ENCODE measurements around the gene MPND.

The MPND gene

DNA sequence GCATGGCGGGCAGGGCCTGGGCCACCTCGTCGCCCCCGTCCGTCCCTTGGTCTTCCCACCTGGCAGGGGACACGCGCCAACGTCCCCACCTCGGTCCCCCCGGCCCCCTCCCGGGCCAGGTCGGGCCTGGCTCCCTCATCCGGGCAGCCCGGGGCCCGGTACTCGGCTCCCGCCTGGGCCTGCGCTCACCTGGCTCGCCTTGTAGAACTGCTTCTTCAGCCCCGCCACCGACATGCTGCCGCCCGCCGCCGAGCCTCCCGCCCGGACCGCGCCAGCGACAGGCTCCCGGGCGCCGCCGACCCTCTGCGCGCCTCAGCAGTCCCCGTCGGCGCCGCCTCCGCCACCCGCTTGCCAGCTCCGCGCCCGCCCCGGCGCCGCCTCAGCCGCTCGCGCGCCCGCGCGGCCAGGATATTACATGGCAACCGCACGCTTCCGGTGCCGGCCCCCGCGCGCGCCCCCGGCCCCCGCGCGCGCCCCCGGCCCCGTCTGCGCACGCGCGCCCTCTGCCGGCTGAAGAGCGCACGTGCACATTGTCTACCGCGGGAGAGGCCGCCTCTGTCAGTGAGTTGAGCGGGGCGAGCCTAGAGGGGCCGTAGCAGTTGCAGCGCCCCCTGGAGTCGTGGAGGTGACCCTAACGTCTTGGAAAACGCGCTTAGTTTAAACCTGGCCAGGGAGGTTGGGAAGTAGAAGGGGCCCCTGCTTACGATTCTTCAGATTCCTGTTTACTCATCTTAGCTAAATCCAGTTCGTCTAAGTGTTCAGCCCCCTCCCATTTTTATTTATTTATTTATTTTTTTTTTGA, 57.0 kb downstream of the MPND start, which contains the start of gene SH3GL1 (continued):
- TF ChIP-seq, protein P1, sequence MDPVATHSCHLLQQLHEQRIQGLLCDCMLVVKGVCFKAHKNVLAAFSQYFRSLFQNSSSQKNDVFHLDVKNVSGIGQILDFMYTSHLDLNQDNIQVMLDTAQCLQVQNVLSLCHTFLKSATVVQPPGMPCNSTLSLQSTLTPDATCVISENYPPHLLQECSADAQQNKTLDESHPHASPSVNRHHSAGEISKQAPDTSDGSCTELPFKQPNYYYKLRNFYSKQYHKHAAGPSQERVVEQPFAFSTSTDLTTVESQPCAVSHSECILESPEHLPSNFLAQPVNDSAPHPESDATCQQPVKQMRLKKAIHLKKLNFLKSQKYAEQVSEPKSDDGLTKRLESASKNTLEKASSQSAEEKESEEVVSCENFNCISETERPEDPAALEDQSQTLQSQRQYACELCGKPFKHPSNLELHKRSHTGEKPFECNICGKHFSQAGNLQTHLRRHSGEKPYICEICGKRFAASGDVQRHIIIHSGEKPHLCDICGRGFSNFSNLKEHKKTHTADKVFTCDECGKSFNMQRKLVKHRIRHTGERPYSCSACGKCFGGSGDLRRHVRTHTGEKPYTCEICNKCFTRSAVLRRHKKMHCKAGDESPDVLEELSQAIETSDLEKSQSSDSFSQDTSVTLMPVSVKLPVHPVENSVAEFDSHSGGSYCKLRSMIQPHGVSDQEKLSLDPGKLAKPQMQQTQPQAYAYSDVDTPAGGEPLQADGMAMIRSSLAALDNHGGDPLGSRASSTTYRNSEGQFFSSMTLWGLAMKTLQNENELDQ (tag by site-specific recombination; IDR thresholded peaks at IDR 0.05; ENCODE audit: low read depth): no peak
- TF ChIP-seq KLF17 (tag by site-specific recombination; IDR thresholded peaks at IDR 0.05) (peak; percentile 83), ZNF223 (tag by site-specific recombination; IDR thresholded peaks at IDR 0.05) (no peak), ATF2 (tag by site-specific recombination; IDR thresholded peaks at IDR 0.05; ENCODE audit: low read depth) (no peak), EGR2 (tag by site-specific recombination; IDR thresholded peaks at IDR 0.05; ENCODE audit: low read depth) (0 out of 2 replicates have a peak, but pooled peaks have one; percentile 14), KLF16 (tag by site-specific recombination; IDR thresholded peaks at IDR 0.05) (peak; percentile 70), ZSCAN16 (tag by site-specific recombination; IDR thresholded peaks at IDR 0.05) (no peak), ZSCAN30 (tag by site-specific recombination; IDR thresholded peaks at IDR 0.05) (peak; percentile 86), ZNF157 (tag by site-specific recombination; IDR thresholded peaks at IDR 0.05) (no peak), ZBTB17 (tag by site-specific recombination; IDR thresholded peaks at IDR 0.05) (no peak), ZNF10 (tag by site-specific recombination; IDR thresholded peaks at IDR 0.05) (no peak), ZNF292 (tag by site-specific recombination; IDR thresholded peaks at IDR 0.05; ENCODE audit: borderline replicate concordance, low read depth) (no peak), ZBTB8A (tag by site-specific recombination; IDR thresholded peaks at IDR 0.05) (peak; percentile 18; the same call in 1 of the 2 replicates), ZIC2 (tag by site-specific recombination; IDR thresholded peaks at IDR 0.05) (0 out of 2 replicates have a peak, but pooled peaks have one; percentile 14), KLF8 (tag by site-specific recombination; IDR thresholded peaks at IDR 0.05) (peak; percentile 88), ZNF280D (tag by site-specific recombination; IDR thresholded peaks at IDR 0.05) (no peak), ZNF580 (tag by site-specific recombination; IDR thresholded peaks at IDR 0.05) (peak; percentile 53; the same call in 1 of the 2 replicates), ZNF629 (tag by site-specific recombination; IDR thresholded peaks at IDR 0.05) (peak; percentile 87), INSM2 (tag by site-specific recombination; IDR thresholded peaks at IDR 0.05) (0 out of 2 replicates have a peak, but pooled peaks have one; percentile 30), ZNF404 (tag by site-specific recombination; IDR thresholded peaks at IDR 0.05) (no peak), ZNF175 (tag by site-specific recombination; IDR thresholded peaks at IDR 0.05) (no peak), ZNF664 (tag by site-specific recombination; IDR thresholded peaks at IDR 0.05) (no peak), ZNF184 (tag by site-specific recombination; IDR thresholded peaks at IDR 0.05) (peak; percentile 82; the same call in 1 of the 2 replicates), ZNF121 (tag by site-specific recombination; IDR thresholded peaks at IDR 0.05) (no peak)
- TF ChIP-seq, protein P2, sequence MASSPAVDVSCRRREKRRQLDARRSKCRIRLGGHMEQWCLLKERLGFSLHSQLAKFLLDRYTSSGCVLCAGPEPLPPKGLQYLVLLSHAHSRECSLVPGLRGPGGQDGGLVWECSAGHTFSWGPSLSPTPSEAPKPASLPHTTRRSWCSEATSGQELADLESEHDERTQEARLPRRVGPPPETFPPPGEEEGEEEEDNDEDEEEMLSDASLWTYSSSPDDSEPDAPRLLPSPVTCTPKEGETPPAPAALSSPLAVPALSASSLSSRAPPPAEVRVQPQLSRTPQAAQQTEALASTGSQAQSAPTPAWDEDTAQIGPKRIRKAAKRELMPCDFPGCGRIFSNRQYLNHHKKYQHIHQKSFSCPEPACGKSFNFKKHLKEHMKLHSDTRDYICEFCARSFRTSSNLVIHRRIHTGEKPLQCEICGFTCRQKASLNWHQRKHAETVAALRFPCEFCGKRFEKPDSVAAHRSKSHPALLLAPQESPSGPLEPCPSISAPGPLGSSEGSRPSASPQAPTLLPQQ (tag by site-specific recombination; IDR thresholded peaks at IDR 0.05): peak; percentile 82
- TF ChIP-seq, protein P3, sequence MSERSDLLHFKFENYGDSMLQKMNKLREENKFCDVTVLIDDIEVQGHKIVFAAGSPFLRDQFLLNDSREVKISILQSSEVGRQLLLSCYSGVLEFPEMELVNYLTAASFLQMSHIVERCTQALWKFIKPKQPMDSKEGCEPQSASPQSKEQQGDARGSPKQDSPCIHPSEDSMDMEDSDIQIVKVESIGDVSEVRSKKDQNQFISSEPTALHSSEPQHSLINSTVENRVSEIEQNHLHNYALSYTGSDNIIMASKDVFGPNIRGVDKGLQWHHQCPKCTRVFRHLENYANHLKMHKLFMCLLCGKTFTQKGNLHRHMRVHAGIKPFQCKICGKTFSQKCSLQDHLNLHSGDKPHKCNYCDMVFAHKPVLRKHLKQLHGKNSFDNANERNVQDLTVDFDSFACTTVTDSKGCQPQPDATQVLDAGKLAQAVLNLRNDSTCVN (tag by site-specific recombination; optimal IDR thresholded peaks at IDR 0.05): peak; percentile 78

Measured in HEK293 (cell line).